Measurements from ENCODE around the gene TMTC1.

TMTC1 gene

DNA sequence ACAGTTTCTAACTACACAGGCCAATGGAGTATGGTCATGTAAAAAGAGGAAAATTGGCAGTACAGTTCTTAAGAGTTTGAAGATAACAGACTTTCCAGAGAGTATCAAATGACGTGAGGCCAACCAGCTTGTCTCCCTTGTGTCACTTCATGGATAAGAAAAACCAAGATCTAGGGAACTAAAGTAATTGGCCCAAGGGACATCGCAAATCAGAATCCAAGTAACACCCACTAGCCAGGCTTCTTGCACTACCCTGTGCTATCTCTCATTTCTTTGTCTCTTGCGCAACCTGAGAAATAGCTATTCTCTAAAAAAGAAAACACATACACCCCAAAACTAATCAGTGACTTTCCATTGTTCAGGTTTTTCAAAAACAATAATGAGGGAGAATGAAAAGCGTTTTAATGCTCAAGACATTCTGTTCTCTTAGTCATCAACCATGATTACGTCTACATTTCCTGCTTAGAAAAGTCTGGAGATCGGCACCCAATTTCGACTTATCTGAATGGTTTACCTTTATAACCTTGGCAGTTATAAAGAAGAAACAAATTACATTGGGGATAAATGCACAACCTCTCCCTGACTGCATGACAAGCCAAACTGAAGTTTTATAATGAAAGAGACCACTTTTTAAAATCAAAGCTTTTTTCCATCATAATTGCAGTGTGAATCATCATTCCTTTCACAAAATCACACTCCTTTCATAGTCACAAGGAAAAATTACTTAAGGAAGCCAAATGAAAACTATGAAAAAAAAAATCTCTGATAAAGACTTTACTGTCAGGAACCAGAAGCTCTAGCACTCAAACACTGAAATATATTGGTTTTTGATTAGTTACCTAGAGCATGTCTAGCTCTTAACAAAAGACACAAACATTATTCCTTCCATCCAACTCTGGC, 42.1 kb downstream of the TMTC1 start:
- in situ Hi-C loops (cut with MboI; ENCODE audit: low sequenced_read_pairs): no loop called here

DNA sequence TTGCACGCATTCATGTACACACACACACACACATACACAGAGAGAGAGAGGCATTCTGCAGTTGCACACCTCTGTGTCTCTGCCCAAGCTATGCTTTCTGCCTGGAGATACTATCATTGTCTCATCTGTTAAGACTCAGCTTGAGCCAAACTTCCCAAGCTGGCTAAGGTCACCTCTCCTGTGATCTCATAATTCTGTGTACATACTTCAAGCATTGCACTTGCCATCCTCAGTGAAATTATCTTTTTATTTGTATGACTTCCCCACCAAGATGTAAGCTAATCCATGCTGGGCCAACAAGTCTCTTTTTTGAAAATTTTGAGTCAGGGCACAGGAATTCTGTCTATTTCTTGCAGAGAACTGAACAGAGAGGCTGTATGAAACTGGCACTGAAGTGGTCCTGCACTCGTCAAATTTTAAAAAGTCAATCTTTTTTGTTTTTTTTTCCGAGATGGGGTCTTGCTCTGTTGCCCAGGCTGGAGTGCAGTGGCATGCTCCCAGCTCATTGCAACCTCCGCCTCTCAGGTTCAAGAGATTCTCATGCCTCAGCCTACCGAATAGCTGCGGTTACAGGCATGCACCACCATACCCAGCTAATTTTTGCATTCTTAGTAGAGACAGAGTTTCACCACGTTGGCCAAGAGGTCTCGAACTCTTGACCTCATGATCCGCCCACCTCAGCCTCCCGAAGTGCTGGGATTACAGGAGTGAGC, 44.3 kb downstream of the TMTC1 start:
- in situ Hi-C loops (cut with MboI; ENCODE audit: low sequenced_read_pairs): no loop called here

DNA sequence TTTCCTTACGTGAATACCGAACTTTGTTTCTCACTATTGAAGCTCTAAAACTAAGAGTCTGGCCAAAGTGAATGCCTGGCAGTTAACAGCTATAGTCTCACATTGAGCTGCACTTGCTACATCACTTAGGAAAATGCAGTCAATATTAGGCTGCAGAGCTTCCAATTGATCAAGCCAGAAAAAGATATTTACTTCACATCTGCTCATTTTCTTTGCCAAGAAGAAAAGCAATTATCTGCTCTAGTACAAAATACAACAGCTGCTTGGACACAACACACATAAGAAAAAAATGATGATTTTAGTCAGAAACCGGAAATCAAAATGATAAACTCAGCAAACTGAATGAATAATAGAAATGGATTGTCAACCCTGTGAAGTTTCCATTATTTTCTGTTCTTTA, 45.4 kb downstream of the TMTC1 start:
- in situ Hi-C loops (cut with MboI; ENCODE audit: low sequenced_read_pairs): no loop called here

DNA sequence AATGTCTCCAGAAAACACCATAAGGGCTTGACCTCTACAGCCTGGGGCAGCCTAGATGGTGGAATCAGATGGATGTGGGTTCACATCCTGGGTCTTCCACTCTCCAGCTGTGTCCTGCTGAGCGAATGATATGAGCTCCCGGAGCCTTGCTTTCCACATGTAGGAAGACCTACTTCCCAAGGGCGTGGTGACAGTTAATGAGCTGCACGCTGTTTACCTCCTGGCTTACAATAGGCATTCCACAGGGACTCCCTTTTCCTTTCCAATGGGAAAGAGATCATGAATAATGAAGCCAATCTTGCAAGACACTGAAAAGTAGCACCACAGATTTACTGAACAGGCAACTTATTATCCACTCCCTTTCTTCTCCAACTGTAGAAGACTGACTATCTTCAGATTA, 46.1 kb downstream of the TMTC1 start:
- in situ Hi-C loops (cut with MboI; ENCODE audit: low sequenced_read_pairs): no loop called here

DNA sequence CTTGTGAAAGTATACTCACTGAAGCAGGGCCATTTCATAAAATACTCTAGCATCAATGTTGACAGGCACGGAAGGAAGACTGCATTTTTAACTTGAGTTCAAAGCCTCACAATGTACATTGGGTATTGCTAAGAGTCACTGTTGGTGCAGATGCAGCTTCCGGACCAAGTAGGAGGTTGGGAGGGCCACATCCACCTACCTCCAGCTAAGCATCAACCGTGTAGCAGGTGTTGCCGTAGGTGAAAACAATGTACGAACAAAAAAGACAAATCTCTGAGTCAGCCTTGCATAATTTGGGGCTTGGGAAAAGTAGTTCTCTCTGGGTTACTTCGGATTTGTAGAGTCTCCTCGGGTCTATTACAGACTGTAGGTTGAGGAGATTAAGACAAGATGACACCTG, 48.1 kb downstream of the TMTC1 start:
- in situ Hi-C loops (cut with MboI; ENCODE audit: low sequenced_read_pairs): no loop called here

DNA sequence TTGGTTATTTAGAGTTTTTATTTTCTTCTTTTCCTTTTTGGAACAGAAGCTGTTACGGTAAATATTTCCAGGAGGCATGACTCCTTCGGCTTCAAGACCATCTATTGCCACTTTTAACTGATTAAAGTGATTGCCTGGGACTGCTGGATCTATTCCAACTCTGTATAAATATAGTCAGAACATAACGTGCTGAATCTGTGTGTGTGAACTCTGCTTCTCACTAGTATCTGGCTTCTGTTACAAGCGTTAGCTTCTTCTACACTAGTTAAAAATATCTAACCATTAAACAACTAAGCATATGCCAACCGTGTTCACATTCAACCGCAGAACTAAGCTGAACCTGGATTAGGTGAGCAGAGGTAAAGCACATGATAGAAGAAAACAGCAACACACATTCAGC, 49.0 kb downstream of the TMTC1 start:
- in situ Hi-C loops (cut with MboI; ENCODE audit: low sequenced_read_pairs): no loop called here

DNA sequence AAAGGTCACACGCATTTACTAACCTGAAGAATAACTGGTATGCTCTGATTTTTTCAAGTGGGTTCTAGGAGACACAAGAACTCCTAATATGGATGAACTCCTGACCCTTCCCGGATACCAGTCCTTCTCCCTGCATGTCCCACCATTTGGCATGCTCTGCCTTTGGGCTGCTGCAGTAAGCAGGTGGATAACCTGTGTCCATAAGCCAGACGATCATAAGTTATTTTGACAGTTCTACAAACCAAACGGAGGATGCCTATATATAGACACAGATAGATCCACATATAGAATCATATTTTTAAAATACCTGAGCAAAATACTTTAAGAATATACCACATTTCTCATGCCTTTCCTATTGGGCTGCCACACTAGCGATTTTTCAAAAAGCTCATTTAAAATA, 49.4 kb downstream of the TMTC1 start:
- in situ Hi-C loops (cut with MboI; ENCODE audit: low sequenced_read_pairs): no loop called here

DNA sequence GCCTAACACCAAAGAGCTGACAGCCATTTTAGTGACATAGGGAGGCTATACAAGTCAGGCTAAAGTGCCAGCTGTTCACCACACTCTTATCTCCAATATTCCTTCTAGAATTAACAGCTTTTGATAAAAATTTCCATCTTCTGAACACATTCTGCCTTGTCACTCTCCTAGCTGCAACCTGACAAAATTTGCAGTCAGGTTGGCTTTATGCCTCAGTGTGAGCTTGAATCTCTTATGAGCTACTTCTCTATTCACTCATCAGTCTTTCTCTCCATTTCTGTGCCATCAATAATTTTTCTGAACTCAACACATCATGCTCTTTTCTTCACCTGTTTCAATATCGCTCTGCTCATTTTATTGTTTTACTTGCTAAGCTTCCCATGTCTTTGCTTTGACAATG, 50.2 kb downstream of the TMTC1 start:
- in situ Hi-C loops (cut with MboI; ENCODE audit: low sequenced_read_pairs): no loop called here

DNA sequence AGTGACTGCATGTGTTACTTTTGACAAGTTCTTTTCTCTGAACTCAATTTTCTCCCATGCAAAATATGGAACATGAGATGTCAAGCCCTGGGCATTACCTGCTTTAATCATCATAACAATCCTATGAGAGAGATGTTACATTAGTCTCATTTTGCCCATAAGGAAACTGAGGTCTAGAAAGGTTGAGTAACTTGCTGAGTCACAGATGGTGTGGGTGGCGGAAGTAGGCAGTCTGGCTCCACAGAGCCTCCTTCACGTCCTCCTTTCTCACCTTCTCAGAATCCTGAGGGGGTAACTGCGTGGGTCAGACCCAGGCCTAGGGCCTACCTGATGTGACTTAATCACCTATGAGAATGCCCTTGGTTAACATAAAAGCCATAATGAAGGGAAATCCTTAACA, 50.7 kb downstream of the TMTC1 start:
- in situ Hi-C loops (cut with MboI; ENCODE audit: low sequenced_read_pairs): no loop called here

DNA sequence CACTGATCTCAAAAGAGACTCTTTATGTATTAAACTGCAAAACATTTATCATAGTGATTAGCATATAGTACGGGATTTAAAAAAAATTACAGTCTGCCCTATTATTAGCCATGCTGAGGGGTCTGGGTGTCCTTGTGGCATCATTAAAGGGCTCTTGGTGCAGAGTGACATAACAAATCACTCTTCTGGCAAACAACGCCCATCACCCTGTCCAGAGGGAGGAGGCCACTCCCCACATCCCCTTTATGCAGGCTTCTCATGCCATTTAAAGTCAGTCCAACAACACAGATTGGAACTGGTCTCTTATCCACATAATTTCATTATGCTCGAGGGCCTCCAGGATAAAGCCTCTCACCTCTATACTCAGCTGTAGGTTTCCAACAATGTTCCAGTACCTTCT, 51.1 kb downstream of the TMTC1 start:
- in situ Hi-C loops (cut with MboI; ENCODE audit: low sequenced_read_pairs): no loop called here

DNA sequence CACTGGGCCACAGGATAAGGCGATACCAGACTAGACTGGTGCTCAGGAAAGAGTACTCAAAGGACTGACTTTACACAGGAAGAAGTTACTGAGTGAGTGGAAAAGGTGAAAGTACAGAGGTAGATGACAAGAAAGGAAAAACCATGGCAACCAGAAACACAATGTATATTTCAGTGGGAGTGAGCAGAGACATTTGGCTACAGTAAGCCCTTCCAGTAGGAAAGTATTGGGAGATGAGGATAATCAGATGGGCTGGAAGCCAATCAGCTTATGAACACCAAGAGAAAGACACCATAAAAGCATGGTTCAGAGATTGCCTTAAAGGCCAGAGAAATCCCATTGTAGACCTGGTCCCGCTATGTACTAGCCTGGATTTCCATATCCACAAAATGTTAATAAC, 51.6 kb downstream of the TMTC1 start:
- in situ Hi-C loops (cut with MboI; ENCODE audit: low sequenced_read_pairs): no loop called here

DNA sequence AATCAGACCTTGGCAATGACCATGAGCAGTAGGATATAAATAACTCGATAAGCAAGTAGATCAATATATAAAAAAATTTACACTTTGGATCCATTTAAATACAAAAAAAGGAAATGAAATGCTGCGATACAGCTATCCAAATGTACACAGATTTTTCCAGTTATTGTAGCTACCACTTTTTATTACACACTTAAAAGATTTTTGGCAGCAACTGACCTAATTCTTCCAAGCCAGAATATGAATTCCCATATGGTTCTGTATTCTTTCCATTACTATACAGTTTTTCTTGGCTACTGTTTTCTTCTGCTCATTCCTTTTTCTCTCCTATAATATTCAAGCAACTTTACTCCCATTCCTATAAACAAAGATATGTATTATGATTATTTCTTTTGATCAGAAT, 52.2 kb downstream of the TMTC1 start:
- in situ Hi-C loops (cut with MboI; ENCODE audit: low sequenced_read_pairs): no loop called here

DNA sequence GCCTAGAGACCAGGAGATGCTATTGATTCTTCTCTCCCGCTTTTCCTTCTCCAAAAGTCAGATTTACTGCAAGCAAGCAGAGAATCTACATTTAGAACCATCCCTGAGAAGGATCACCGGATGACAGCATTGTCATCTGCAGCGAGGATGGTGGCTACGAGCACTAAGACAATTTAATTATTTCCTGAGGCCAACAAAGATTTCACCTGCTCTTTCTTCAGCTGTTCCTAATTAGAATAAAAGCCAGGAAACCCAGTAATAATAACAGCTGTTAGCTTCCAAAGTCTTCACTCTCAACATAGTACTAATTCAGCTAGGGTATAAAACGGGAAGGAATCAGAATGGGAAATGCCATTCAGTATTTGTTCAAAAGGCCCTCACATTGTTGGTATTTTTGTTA, 53.3 kb downstream of the TMTC1 start:
- in situ Hi-C loops (cut with MboI; ENCODE audit: low sequenced_read_pairs): no loop called here

DNA sequence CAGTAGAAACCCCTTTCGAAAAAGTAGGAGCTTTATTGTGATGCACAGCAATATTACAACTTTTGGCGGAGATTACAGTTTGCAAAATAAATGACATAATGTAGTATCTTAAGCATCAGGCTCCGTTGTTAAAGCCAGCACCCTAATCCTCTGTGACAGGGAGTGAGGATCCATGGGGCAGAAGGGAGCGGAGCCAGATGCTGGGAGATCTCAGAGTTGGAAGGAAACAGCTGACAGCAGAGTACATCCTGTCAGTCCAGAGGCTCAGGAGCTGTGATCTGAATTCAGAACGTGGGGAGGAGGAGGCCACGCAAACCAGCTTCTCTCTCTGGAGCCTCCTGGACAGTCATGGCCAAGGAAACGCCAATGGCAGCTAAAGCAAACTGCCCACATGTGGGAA, 55.7 kb downstream of the TMTC1 start:
- in situ Hi-C loops (cut with MboI; ENCODE audit: low sequenced_read_pairs): no loop called here

DNA sequence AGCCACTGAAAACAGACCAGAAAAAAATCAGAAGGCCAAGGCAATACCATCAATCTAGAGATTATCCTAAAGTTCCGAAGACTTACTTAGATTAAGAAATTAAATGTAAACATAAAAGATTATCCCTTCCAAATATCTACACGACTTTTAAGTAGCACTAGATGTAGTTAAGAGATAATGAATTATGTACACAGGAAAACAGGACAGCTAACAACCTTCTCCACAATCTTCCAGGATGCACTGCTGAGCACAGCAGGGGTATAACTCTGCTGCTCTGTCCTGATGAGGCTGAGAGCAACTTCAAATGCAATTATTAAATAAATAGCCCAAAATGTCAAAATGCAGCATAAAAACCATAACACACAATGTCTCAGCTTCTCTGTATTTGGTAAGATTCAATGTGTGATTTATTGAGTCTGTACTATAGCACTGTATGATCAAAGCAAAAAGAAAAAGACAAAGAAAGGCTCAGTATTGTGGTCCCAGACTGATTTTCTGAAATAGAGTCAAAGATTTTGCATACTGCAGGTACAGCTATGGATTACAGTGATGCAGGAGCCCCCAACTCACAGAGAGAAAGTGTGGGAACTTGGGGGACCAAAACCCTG, 56.9 kb downstream of the TMTC1 start:
- in situ Hi-C loops (cut with MboI; ENCODE audit: low sequenced_read_pairs): no loop called here

DNA sequence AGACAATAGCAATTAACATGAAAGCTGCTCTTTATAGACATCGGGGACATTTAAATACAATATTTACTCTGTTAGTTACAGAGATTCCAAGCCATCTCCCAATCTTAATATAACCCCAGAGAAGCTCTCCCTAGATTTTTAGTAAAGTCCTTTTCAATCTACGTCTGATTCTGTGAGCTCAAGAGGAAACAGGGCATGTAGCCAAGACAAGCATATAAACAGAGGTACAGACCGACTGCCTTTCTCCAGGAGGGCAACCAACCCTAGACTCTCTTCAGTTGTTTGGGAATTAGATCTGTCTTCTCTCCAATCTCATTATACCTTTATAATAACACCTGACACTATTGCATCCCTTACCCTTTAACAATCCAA, 57.4 kb downstream of the TMTC1 start:
- in situ Hi-C loops (cut with MboI; ENCODE audit: low sequenced_read_pairs): no loop called here

DNA sequence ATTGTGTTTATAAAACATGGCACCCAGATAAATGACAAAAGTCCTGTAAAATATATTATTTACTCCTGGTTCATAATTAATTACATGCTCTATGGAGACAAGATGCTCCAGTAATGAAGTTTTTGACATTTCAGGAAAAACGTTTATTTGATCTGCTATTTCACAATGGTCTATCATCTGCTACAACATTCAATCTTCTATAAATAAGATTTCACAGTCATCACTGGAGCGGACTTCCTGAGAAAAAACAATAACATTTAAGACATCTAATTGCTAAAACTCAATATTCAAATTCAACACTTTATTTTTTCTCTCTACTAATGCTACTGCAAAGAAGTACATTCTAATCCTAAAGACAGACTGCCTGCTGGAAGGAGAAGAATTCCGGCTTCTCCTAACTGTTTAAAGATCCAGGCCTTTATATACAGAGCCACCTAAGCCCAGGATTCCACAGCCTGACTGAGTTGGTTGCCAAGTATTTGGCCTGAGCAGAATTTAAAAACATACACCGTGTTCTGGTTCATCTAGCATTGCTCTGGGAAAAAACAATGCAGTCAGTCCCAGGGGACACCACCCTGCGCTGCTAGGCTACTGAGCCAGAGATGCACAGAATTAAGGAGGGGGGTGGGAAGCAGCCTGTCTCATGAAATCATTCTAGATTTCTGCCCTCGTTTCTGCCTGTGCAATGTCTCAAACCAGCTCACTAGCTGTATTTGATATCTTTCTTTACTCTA, 58.0 kb downstream of the TMTC1 start:
- in situ Hi-C loops (cut with MboI; ENCODE audit: low sequenced_read_pairs): no loop called here

DNA sequence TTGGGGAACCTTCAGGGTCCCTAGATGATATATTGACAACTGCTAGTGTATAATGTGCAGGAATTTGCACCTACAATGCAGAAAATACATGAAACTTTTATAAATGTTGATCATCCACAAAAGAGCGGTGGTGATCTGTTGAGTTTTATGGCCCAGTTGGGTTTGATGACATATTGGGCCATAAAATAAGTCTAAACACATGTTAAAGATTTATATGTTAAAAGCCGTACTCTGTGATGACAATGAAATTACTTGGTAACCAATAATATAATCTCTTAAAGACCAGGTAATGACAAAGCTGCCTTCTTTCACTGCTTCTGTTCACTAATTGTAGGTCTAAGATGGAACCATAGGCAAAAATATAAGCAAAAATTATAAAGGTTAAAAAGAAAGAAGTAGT, 61.6 kb downstream of the TMTC1 start:
- in situ Hi-C loops (cut with MboI; ENCODE audit: low sequenced_read_pairs): no loop called here

DNA sequence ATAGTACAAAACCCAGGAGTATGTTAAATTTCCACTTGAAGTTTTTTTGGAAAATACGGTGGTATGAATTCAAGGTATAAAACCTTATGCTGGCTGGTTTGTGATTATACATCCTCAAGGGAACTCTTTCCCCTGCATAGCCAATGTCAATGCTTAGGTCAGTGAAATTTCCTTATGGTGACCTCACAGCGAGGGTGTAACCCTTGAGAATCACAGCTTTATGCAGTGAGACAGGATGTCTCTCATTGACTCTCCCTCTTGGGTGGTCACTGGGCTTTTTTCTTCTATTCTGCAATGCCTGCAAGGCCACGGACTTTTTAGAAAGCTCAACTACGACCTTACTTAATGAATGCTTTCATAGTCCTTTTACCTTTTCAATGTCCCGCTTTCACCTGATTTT, 64.4 kb downstream of the TMTC1 start:
- in situ Hi-C loops (cut with MboI; ENCODE audit: low sequenced_read_pairs): no loop called here

DNA sequence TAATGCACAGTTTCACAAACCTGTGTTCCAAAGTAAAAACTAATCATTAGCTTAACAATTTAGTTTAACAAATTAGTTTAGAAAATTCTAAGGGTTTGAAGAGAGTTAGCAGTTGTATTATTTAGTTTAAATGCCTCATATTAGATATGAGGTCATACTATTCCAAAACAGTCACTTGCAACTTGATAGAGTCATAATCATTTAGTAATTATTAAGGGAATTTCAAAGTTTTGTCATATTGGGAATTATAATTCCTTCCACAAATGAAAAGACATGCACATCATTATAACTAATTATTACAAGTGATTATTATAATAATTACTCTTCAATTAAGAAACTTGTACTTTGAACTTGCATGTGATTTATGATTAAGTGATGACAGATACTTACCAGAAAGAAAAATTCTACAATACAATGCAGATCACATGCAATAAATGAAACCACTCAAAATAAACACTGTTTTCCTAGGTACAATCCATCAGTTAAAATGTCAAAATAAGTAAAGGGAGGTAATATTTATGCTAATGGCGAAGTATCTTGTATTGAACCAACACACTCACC, 66.1 kb downstream of the TMTC1 start:
- in situ Hi-C loops (cut with MboI; ENCODE audit: low sequenced_read_pairs): no loop called here

DNA sequence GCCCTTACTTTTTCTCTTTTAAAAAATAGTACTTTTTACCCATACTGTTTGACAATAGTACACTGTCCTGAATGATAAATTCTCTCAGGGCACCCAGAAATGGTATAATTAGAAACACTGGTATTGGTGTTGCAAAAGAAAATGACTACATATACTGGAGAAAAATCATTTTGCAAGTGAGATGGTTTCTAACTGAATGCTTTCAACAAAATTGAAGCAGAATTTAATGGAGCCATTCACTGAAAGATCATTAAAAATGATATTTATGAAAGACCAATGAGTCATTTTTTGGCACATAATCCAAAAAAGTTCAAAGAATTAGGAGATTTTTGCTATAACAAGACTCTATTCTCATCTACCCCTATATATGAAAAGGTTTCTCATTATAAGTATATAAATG, 68.8 kb downstream of the TMTC1 start:
- in situ Hi-C loops (cut with MboI; ENCODE audit: low sequenced_read_pairs): no loop called here

All from HL-60/S4 treated with retinoic acid at 250 ng/mL for 4 days and 3 days (cell line).